ENCODE measurements around the gene ASPA. TPM values are rescaled to one million over a fixed set of nuclear protein-coding genes. Genes with fewer than 3 reads are reported as not detected.
A peak's percentile ranks its signal among the peaks of the same experiment; 100 is the strongest.

Gene ASPA
- total and polyA plus RNA-seq, 7 donors = 0.68 to 4.8 (median 2.9) TPM

GRCh38 chr17:3527468-3527867 lies 51.7 kb downstream of the ASPA start:
- DNase-seq (no peak), ATAC-seq (no peak)
- no peaks in the 10 kb centered on the region for H3K9me3 ChIP-seq
- H3K4me3 ChIP-seq = no peak overlapping the region
- H3K27me3 ChIP-seq (ENCODE audit: insufficient read depth in 3 of 3, low read length in 2 of 3) = no peaks in the 10 kb centered on the region
- 93 to 97% (median 94%) methylated on average over 5 of the region's 5 CpGs for WGBS, 3 donors
- H3K27ac ChIP-seq = no peak overlapping the region
- no peaks in the 10 kb centered on the region for H3K36me3 ChIP-seq (ENCODE audit: insufficient read depth in 1 of 2, low read depth in 1 of 2)
- H3K4me1 ChIP-seq = no peaks in the 10 kb centered on the region
- no peak for TF ChIP-seq CTCF (IDR thresholded peaks at IDR 0.05)
- intact Hi-C loops (cut with DNase I) = no loop called here

- no peaks in the 10 kb centered on the region for H3K36me3 ChIP-seq (ENCODE audit: insufficient read depth in 1 of 2, low read depth in 1 of 2)
- no peak overlapping the region for H3K4me3 ChIP-seq
- WGBS, 3 donors = 89 to 93% (median 93%) methylated on average over 8 of the region's 8 CpGs
- TF ChIP-seq CTCF (IDR thresholded peaks at IDR 0.05) = no peak
- intact Hi-C loops (cut with DNase I) = no loop called here
- no peaks in the 10 kb centered on the region for H3K27me3 ChIP-seq (ENCODE audit: insufficient read depth in 3 of 3, low read length in 2 of 3)
- H3K9me3 ChIP-seq = no peaks in the 10 kb centered on the region
- no peak overlapping the region for H3K27ac ChIP-seq
- DNase-seq (no peak), ATAC-seq (no peak)
- no peaks in the 10 kb centered on the region for H3K4me1 ChIP-seq
These were observed 52.1 kb downstream of the ASPA start for GRCh38 chr17:3527896-3528295.

GRCh38 chr17:3528403-3528851 lies 52.6 kb downstream of the ASPA start:
- ATAC-seq = no peak
- 73 to 76% (median 74%) methylated on average over 14 of the region's 14 CpGs for WGBS, 3 donors

GRCh38 chr17:3528880-3529511 lies 53.2 kb downstream of the ASPA start:
- ATAC-seq (no peak), DNase-seq (peak in 1 of 2 donors; percentile 33)
- TF ChIP-seq CTCF (IDR thresholded peaks at IDR 0.05) = no peak
- no peaks in the 10 kb centered on the region for H3K36me3 ChIP-seq (ENCODE audit: insufficient read depth in 1 of 2, low read depth in 1 of 2)
- 66 to 69% (median 67%) methylated on average over 11 of the region's 11 CpGs for WGBS, 3 donors
- no peaks in the 10 kb centered on the region for H3K27me3 ChIP-seq (ENCODE audit: insufficient read depth in 3 of 3, low read length in 2 of 3)
- H3K27ac ChIP-seq = no peak overlapping the region
- no peaks in the 10 kb centered on the region for H3K9me3 ChIP-seq
- intact Hi-C loops (cut with DNase I) = no loop called here
- H3K4me3 ChIP-seq = no peak overlapping the region
- no peaks in the 10 kb centered on the region for H3K4me1 ChIP-seq

More at GRCh38 chr17:3528403-3528851, 52.6 kb downstream of the ASPA start:
- DNase-seq = no peak
- H3K4me3 ChIP-seq = no peak overlapping the region
- intact Hi-C loops (cut with DNase I) = no loop called here
- TF ChIP-seq CTCF (IDR thresholded peaks at IDR 0.05) = no peak
- H3K36me3 ChIP-seq (ENCODE audit: insufficient read depth in 1 of 2, low read depth in 1 of 2) = no peaks in the 10 kb centered on the region
- no peaks in the 10 kb centered on the region for H3K27me3 ChIP-seq (ENCODE audit: insufficient read depth in 3 of 3, low read length in 2 of 3)
- no peak overlapping the region for H3K27ac ChIP-seq
- H3K9me3 ChIP-seq = no peaks in the 10 kb centered on the region
- H3K4me1 ChIP-seq = no peaks in the 10 kb centered on the region
